HG03280 (cell line): ENCODE measurements around the gene LRRK2.
"Not testable (repeated sequence)": the region's sequence is repeated elsewhere in the genome, so short reads cannot be mapped to it uniquely, and the experiment has no call there.

Experiments
- ATAC-seq: cut with Tn5 transposase; IDR thresholded peaks from one replicate; pipeline ENCODE4 v1.9.1; 2021; ENCODE audit warnings: mild to moderate bottlenecking, moderate library complexity; ENCODE audit not compliant: unreplicated experiment

Gene LRRK2

DNA sequence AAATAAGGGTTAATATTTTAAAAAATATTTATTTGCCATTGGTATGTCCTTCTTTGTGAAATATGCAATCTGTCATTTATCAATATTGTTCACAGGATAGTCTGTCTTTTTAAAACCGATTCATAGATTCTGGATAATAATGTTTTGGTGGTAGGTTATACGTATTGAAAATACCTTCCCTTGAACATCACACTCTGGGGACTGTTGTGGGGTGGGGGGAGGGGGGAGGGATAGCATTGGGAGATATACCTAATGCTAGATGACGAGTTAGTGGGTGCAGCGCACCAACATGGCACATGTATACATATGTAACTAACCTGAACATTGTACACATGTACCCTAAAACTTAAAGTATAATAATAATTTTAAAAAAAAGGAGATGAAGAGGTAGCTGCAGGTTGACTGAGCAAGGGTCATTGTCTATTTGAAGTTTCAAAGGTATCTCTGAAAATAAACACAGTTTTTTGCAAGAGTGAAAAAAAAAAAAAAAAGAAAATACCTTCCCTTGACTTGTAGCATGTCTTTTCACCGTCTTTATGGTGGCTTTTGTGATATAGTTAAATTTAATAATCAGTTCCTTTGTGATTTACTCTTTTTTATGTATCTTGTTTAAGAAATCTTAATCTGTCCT lies 19.8 kb downstream of the LRRK2 start:
- not testable (repeated sequence) for ATAC-seq

DNA sequence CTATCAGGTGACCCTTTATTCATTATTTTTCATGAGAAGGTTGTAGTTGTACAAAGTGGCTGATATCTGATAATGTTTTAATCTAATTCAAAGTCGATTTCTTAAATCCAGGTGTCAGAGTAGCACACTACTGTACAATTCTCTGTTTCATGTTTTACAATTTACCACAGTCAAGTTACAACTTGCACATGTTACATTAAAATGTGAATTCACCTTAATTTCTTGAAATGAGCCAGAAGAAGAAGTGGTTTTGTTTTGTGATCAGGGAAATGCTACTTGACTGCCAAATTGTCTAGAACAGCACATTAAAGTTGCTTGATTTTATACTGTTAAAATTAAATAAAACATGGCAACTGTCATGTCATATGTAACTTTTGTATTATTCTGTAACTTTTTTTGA lies 23.2 kb downstream of the LRRK2 start:
- ATAC-seq = no peak

DNA sequence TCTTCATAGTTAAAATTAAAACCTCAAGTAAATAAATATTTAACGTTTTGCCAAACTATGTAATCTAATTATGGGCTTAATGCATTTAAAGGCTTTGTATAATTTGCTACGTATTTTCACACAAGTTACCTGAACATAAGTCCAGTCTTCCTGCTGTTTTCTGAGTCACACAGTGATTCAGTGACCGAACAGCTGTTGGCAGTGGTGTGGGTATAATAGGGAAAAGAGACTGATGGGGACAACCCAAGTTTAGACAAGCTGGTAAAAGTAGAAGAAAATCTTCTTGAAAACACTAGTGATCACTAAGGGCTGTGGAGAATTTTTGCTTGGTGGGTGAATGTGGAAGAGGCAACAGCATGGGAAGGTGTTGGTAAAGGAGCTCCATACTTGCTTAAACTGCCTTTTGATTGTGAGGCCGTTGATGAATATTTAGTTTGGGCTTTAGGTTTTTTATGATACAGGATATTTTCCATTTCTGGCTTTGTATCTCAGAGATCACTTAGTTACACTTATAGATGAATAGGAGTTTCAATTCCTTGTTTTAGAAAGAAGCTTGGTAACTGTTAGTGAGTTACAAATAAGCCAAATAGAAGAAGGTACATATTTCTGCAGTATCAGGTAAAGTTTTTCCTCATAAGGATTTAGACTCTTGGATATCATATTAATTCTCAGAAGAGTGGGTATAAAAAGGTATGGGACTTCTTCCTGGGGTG lies 23.9 kb downstream of the LRRK2 start:
- no peak for ATAC-seq

DNA sequence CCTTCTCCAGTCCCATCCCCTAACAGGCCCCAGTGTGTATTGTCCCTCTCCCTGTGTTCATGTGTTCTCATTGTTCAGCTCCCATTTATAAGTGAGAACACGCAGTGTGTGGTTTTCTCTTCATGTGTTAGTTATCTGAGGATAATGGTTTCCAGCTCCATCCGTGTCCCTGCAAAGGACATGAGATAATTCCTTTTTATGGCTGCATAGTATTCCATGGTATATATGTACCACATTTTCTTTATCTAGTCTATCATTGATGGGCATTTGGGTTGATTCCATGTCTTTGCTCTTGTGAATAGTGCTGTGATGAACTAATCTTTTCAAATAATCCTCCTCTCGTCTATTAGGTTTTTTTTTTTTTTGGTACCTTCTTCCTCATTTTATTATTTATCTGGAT lies 25.9 kb downstream of the LRRK2 start:
- ATAC-seq = not testable (repeated sequence)

DNA sequence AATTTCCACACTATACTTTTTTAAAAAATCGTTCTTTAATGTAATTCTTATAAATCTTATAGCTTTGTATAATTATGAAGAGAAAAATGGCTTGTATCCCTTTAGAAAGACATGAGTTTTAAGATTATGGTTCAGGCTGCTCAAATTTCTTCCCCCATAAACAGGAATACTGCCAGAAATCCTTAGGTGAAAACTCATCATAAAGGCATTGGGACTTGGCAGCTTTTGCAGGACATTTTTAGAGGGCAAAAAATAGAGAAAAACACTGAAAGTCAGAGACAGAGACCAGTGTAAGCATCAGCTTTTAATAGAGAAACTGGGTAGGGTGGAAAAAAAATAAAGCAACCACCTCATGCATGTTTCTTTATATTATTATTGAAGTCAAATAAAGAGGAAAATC lies 29.1 kb downstream of the LRRK2 start:
- no peak for ATAC-seq

DNA sequence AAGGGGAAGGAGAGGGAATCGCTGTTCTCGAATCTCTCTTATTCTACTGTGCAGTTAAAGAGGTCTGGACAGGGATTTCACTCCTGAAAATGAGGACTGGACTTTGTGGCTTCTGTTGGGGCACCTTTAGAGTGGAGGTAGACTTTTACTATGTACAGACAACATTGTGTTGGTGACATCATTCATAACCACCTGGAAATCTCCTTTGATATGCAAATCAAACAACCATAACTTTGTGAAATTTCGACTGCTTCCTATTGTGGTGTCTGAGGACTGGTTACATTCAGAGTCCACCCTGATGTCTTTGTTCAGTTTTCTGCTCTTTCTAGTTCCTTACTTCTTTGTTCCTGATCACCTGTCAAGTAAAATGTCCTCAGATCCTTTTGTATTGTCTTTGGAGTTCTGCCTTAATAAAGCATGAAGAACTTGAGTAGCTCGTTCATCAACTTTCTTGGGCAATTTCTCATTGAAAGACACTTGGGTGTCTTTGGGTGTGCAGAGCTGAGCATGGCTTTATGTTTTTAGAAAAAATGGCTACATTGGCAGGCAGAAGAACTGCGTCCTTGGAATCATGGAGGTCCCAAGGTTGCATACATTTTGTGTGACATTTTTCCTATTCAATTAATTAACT lies 29.8 kb downstream of the LRRK2 start:
- no peak for ATAC-seq

DNA sequence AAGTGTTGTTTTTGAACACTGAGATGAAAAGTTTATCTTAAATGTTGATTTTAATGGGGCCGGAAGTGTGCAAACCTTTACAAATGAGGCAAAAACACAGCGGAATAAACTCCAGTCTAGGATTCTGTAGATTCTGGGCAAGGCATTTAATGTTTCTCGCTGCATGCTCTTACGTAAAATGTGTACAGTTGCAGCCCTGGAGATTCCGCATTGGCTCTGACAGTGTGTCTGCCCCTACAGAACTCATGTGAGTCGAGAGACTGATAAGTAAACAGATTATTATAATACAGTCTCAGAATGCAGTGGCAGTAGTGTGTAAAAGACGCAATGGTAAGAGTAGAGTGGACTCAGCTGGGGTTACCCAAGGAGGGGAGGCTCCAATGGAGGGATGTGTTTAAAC lies 33.6 kb downstream of the LRRK2 start:
- ATAC-seq = no peak

DNA sequence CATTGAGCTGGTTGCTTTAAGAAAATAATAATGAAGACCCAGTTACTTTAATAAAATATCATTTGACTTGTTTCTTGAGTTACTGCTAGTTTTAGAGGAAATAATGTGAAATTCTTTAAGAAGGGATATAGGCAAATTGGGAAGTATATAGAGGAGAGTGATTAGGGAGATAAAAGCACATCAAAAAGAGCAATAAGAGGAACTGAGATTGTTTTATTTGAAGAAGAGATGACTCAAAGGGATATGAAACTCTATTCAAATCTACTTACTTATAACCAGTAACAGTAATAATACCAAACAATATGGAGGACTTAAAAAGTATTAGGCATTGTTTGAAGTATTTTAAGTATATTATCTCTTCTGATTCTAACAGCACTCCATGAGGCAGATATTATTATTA lies 37.1 kb downstream of the LRRK2 start:
- ATAC-seq = peak; percentile 62

DNA sequence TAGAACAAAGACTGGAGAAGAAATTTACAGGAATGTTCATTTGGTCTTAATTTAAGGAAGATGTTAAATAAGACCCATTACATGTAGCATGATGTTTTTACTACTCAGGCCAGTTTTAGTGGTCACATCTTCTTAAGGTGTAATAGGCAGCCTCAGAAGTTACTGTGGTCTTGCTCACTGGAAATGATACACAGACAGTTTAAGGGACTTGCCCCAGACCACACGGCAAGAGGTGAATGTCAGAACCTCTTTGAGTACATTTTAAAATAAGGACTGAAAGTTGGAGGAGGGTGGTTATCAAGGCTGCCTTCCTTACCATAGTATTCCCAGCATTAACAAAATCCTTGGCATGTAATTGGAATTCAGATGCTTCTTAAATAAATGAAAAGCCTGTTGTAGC lies 37.9 kb downstream of the LRRK2 start:
- ATAC-seq = peak; percentile 83

DNA sequence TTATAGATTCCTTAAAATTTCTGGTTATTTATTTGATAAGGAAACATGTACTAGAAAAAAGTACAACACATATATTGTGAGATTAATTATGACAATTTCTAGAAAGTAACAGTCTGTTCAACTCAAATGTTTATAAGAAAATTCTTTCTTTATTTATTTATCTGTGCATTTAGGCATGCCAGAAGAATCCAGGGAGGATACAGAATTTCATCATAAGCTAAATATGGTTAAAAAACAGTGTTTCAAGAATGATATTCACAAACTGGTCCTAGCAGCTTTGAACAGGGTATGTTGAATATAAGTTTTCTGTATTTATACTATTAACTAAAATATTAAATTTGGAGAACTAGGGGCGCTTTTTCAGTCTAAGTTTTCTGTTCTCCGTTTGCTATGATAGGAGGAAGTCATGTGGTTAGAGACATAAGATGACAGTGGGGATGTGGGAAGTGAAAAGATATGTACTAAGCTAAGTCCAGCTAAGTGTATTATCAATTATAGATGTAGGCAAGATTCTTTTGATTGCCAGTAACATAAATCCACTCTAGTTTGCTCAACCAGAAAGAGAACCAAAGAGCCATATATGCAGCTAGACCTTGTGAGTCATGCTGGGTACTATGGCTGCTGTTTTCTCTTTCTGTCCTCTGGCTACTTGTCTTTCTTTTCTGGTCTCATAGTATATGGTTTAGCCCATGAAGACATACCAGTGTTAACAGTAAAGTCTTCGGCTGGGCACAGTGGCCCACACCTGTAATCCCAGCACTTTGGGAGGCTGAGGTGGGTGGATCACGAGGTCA lies 39.0 kb downstream of the LRRK2 start:
- no peak for ATAC-seq

DNA sequence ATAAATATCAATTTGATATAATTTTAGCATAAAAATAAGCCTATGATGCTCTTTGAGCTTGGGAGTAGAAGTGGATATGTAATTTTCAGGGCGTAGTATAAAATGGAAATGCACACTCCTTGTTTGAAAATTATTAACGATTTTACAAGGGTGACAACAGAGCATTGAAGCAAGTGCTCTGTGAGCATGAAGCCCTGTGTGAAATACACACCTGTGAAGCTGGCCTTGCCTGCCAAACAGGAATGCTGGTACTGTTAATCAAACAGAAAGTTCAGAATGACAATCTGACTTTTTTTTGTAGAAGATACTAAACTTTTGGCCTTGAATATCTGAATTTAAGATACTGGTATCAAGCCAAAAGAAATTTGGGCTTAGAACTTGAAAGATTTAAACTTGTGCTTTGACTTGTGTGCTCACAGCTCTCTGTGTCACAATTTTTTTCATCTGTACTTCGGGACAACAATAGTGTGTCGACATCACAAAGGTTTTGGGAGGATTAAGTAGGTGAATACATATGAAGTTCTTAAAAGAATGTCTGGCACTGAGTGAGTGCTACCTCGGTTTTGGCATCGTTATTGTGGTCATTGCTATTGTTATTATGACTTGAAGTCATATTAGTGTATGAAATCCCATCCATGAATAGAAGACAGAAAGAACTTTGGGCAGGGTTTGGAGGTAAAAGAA lies 47.3 kb downstream of the LRRK2 start:
- no peak for ATAC-seq

DNA sequence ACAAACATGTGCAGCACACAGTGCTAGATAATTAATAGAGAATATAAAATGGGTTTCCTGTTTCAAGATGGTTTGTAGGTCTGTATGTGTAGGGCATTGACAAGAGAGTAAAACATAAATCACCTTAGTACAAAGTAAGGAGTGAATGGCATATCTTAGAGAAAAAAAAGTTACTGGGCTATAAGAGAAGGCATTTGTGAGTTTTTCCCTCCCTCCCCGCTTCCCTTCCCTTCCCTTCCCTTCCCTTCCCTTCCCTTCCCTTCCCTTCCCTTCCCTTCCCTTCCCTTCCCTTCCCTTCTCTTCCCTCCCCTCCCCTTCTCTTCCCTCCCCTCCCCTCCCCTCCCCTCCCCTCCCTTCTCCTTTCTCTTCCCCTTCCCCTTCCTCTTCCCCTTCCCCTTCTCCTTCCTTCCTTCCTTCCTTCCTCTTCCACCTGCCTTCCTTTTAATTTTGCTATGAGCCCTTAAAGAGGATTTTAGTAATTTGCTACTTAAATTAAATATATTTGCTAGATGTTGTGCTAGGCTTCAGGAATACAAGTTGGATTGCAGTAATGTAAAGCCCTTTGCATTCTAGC lies 57.1 kb downstream of the LRRK2 start:
- no peak for ATAC-seq

DNA sequence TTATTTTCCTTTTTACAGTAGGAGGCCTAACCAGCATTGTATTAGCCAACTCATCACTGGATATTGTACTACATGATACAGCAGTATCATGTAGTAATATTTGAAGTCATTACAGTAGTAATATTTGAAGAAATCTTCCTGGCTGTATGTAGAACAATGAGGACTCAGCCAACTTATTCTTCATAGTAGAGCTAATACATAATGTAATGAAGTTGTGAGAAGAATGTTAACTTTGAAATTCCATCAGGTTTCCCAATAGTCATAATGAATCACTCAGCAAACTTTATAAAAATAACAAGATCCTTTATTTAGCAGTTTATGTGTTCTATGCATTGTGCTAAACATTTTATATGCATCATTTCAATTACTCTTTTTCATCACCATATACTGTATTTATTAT lies 61.8 kb downstream of the LRRK2 start:
- no peak for ATAC-seq

DNA sequence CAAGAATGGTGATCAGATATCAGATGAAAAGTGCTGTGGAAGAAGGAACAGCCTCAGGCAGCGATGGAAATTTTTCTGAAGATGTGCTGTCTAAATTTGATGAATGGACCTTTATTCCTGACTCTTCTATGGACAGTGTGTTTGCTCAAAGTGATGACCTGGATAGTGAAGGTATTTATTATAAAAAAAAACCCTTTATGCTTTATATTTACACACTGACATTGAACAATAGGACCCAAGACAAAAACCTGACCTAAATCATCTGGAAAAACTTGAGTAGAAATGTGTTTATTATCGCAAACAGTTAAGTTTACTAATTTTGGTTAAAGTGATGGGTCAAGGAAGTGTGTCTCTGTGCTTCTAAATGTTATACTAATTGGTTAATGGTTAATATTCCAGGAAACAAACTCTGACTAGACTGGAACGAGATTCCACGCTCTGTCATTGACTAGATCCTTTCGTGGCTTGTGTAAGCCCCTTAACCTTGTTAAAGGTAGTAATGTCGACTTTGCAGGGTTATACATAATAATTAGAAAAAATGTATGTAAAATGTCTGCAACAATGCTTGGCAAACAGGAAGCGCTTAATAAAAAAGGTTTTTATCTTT lies 62.7 kb downstream of the LRRK2 start:
- no peak for ATAC-seq

DNA sequence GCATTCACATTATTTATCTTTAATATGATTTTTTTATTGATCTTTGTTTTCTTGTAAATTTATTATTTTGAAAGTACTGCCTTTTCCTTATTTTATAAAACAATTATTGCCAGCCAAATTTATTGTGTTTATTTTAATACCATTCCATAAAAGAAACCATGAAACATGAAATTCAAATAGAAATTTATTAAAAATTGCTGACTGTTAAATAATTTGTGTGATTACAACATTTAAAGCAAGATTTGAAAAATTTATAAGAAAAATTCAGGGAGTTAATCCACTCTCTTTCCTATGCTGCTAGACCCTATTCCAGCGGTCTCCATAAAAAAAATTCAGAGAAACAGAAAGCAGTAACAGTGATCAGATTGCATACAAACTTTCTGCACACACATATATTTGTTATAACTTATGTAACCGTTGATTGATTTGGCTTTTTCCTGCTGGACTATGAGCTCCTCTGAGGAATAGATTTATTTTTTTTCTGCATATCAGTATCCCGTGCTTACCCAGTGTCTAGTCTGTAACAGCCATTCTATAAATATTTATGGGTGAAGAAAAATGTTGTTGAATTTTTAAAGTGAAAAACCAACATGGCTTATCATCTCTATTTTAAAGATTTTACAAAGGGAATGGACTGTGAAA lies 68.1 kb downstream of the LRRK2 start:
- no peak for ATAC-seq

DNA sequence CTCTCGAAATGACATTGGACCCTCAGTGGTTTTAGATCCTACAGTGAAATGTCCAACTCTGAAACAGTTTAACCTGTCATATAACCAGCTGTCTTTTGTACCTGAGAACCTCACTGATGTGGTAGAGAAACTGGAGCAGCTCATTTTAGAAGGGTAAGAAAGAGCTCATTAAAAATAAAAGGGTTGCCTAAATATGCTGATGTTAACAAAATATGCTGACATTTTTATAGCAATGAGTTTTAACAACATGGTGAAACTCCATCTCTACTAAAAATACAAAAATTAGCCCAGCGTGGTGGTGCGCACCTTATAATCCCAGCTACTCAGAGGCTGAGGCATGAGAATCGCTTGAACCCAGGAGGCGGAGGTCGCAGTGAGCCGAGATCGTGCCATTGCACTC lies 73.5 kb downstream of the LRRK2 start:
- no peak for ATAC-seq

DNA sequence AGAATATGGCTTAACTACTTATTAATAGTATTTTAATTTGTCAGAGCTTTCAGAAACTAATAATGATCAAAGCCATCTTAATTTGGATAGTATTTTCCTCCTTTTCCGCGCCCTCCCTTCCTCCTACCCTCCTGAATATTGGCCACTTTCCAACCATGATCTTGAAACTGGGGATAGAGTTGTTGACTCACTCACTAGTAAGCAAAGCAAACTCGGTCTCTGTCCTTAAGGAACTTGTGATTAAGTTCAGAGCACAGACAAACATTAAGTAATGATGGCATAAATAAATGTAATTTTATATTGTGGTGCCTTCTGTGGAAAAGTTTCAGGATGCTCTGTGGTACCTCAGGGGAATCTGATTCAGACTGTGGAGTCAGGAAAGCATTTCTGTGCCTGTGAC lies 75.7 kb downstream of the LRRK2 start:
- ATAC-seq = no peak

DNA sequence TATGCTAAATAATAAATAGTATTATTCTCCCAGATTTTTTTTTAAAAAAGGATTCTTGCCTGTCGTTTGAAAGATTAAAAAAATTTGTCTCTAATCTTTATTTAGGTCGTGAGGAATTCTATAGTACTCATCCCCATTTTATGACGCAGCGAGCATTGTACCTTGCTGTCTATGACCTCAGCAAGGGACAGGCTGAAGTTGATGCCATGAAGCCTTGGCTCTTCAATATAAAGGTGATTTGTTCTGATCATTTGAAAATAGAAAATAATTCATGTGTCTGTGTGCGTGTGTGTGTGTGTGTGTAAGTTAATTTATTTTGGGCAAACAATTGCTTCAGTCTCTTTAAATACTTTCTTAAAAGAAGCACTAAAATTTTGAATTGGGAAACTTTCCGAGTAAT lies 84.2 kb downstream of the LRRK2 start:
- ATAC-seq = no peak

DNA sequence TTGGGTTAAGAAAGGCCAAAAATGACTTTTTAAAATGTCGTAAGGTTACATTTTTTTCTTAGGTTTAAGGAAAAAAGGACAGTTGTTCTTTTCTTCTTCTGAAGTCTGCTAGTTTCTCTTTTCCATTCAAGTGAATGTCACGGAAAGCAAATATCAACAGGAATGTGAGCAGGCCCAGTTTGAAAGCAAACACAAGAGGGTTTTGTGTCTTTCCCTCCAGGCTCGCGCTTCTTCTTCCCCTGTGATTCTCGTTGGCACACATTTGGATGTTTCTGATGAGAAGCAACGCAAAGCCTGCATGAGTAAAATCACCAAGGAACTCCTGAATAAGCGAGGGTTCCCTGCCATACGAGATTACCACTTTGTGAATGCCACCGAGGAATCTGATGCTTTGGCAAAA lies 85.4 kb downstream of the LRRK2 start:
- no peak for ATAC-seq

DNA sequence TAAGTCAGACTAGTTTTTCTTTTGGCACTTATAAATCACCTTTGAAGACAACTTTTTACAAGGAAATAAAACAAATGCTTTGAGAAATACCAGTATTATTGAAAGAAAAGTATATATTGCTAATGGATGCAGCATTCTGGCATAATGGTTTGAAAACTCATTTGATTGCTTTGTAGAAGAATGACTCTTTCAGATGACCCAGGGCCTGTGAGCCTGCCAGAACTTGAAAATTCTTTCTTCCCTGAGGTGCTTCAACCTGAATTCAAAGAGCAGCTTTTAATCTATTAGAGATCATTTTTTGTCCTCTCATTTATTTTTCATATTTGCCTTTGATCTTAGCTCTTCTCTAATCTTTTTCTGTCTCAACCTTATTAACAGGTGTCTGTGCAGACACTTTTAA lies 87.4 kb downstream of the LRRK2 start:
- ATAC-seq = no peak
